Measurements from ENCODE around the gene IL17RD. TPM values are rescaled to one million over a fixed set of nuclear protein-coding genes. Genes with fewer than 3 reads are reported as not detected.

IL17RD gene
- total and polyA plus RNA-seq, 2 of the 13 experiments (the other 11 are each of a cell fraction or from before 2014, with no cell fraction given) = 0.28 to 0.31 TPM

DNA sequence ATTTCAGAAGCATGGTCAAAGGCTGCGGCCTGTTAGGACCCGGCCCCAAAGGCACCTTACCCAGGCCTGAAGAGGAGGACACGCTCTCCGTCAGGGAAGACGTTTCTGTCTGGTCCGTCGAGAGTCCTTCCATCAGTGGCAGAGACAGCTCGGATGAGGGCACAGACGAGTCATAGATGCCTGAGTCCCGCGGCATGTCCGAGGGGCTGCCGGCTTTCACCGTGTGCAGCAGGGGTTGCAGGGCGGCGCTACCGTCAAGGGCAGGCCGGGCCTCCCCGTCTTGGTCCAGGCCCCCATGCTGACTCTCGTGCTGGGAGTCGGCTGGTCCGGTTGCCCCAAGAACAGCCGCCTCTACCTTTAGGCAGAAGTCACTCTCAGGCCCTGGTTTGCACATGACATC is 67.6 kb downstream of the IL17RD start:
- no peak for ATAC-seq
- Histone ChIP-seq H3K27me3 (ENCODE audit: control insufficient read depth in 1 of 2, insufficient read depth in 2 of 2, low read length in 2 of 2) (peaks cover 2 to 3% of the 10 kb centered on the region in 2 experiments; a peak in 3 of 5 replicates), H4K20me1 (ENCODE audit: insufficient read depth, low read length) (no peaks in the 10 kb centered on the region), H2AFZ (ENCODE audit: low read length) (no peak overlapping the region), H3K79me2 (ENCODE audit: insufficient read depth, low read length) (no peaks in the 10 kb centered on the region), H3K4me3 (replicated peaks in 1 of 3; ENCODE audit: insufficient read depth in 1 of 3, low read depth in 2 of 3, low read length in 3 of 3) (no peak overlapping the region), H3K9ac (ENCODE audit: insufficient read depth, low read depth, low read length) (no peak overlapping the region), H3K4me2 (ENCODE audit: low read depth, low read length) (no peak overlapping the region), H3K27ac (ENCODE audit: extremely low read length, insufficient read depth, low read length) (no peak overlapping the region), H3K4me1 (ENCODE audit: insufficient read depth, low read length) (peaks cover 4% of the 10 kb centered on the region; the same call in 1 of the 2 replicates), H3K36me3 (replicated peaks in 1 of 2; ENCODE audit: control insufficient read depth in 1 of 2, insufficient read depth in 2 of 2, low read length in 2 of 2) (no peaks in the 10 kb centered on the region), H3K9me3 (ENCODE audit: low read length) (no peaks in the 10 kb centered on the region)
- FAIRE-seq = no peak
- in situ Hi-C loops (cut with HindIII; ENCODE audit: extremely low pct_ligation_motif_present, low pct_unique_long_range_greater_than_20kb) = no loop called here
- intact Hi-C loops (cut with micrococcal nuclease; ENCODE audit: unreplicated experiment) = no loop called here
- ChIA-PET POLR2A (no interaction called here), CTCF (ENCODE audit: low intra/inter-chr PET ratio, low total read pairs) (no interaction called here)
- no TSS peak for BruUV-seq (replicated peaks)
- DNase-seq (ENCODE audit: low spot score) = no peak
- WGBS (ENCODE audit: low lambda C conversion rate) = 78% methylated on average over 8 of the region's 23 CpGs
- TF ChIP-seq, protein P1, sequence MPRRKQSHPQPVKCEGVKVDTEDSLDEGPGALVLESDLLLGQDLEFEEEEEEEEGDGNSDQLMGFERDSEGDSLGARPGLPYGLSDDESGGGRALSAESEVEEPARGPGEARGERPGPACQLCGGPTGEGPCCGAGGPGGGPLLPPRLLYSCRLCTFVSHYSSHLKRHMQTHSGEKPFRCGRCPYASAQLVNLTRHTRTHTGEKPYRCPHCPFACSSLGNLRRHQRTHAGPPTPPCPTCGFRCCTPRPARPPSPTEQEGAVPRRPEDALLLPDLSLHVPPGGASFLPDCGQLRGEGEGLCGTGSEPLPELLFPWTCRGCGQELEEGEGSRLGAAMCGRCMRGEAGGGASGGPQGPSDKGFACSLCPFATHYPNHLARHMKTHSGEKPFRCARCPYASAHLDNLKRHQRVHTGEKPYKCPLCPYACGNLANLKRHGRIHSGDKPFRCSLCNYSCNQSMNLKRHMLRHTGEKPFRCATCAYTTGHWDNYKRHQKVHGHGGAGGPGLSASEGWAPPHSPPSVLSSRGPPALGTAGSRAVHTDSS (CRISPR knock-in tag; conservative IDR thresholded peaks at IDR 0.05) = no peak
- no peak for TF ChIP-seq ARNT2 (CRISPR knock-in tag; IDR thresholded peaks at IDR 0.05; ENCODE audit: low read depth)
- TF ChIP-seq ZNF350 (CRISPR knock-in tag; IDR thresholded peaks at IDR 0.05; ENCODE audit: borderline replicate concordance, low read depth) = no peak
- no peak for TF ChIP-seq PHF20 (CRISPR knock-in tag; IDR thresholded peaks at IDR 0.05)
- TF ChIP-seq ZNF253 (CRISPR knock-in tag; IDR thresholded peaks at IDR 0.05; ENCODE audit: borderline replicate concordance) = no peak
- TF ChIP-seq, protein P2, sequence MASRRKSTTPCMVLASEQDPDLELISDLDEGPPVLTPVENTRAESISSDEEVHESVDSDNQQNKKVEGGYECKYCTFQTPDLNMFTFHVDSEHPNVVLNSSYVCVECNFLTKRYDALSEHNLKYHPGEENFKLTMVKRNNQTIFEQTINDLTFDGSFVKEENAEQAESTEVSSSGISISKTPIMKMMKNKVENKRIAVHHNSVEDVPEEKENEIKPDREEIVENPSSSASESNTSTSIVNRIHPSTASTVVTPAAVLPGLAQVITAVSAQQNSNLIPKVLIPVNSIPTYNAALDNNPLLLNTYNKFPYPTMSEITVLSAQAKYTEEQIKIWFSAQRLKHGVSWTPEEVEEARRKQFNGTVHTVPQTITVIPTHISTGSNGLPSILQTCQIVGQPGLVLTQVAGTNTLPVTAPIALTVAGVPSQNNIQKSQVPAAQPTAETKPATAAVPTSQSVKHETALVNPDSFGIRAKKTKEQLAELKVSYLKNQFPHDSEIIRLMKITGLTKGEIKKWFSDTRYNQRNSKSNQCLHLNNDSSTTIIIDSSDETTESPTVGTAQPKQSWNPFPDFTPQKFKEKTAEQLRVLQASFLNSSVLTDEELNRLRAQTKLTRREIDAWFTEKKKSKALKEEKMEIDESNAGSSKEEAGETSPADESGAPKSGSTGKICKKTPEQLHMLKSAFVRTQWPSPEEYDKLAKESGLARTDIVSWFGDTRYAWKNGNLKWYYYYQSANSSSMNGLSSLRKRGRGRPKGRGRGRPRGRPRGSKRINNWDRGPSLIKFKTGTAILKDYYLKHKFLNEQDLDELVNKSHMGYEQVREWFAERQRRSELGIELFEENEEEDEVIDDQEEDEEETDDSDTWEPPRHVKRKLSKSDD (CRISPR knock-in tag; IDR thresholded peaks at IDR 0.05; ENCODE audit: low read depth) = no peak
- no peak for TF ChIP-seq MIER3 (CRISPR knock-in tag; IDR thresholded peaks at IDR 0.05; ENCODE audit: borderline replicate concordance)
- TF ChIP-seq, protein P3, sequence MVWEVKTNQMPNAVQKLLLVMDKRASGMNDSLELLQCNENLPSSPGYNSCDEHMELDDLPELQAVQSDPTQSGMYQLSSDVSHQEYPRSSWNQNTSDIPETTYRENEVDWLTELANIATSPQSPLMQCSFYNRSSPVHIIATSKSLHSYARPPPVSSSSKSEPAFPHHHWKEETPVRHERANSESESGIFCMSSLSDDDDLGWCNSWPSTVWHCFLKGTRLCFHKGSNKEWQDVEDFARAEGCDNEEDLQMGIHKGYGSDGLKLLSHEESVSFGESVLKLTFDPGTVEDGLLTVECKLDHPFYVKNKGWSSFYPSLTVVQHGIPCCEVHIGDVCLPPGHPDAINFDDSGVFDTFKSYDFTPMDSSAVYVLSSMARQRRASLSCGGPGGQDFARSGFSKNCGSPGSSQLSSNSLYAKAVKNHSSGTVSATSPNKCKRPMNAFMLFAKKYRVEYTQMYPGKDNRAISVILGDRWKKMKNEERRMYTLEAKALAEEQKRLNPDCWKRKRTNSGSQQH (CRISPR knock-in tag; IDR thresholded peaks at IDR 0.05; ENCODE audit: low read depth) = no peak
- no peak for TF ChIP-seq ZNF709 (CRISPR knock-in tag; IDR thresholded peaks at IDR 0.05)
- TF ChIP-seq THYN1 (CRISPR knock-in tag; IDR thresholded peaks at IDR 0.05; ENCODE audit: borderline replicate concordance, low read depth) = no peak
- no peak for TF ChIP-seq CHD4 (IDR thresholded peaks at IDR 0.05; ENCODE audit: borderline replicate concordance, low read length)
- no peak for TF ChIP-seq ZNF101 (CRISPR knock-in tag; IDR thresholded peaks at IDR 0.05; ENCODE audit: borderline replicate concordance, low read depth)
- no peak for TF ChIP-seq HNRNPL (IDR thresholded peaks at IDR 0.05; ENCODE audit: low read depth, low read length)
- TF ChIP-seq, protein P4, sequence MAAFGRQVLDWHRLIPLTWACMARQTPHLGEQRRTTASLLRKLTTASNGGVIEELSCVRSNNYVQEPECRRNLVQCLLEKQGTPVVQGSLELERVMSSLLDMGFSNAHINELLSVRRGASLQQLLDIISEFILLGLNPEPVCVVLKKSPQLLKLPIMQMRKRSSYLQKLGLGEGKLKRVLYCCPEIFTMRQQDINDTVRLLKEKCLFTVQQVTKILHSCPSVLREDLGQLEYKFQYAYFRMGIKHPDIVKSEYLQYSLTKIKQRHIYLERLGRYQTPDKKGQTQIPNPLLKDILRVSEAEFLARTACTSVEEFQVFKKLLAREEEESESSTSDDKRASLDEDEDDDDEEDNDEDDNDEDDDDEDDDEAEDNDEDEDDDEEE (CRISPR knock-in tag; IDR thresholded peaks at IDR 0.05) = no peak
- TF ChIP-seq, protein P5, sequence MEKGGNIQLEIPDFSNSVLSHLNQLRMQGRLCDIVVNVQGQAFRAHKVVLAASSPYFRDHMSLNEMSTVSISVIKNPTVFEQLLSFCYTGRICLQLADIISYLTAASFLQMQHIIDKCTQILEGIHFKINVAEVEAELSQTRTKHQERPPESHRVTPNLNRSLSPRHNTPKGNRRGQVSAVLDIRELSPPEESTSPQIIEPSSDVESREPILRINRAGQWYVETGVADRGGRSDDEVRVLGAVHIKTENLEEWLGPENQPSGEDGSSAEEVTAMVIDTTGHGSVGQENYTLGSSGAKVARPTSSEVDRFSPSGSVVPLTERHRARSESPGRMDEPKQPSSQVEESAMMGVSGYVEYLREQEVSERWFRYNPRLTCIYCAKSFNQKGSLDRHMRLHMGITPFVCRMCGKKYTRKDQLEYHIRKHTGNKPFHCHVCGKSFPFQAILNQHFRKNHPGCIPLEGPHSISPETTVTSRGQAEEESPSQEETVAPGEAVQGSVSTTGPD (CRISPR knock-in tag; IDR thresholded peaks at IDR 0.05) = no peak

Measured in HepG2 (cell line).